Neural cell (in vitro differentiated cells): ENCODE data around the gene GMPR2. TPM values are rescaled to one million over a fixed set of nuclear protein-coding genes. Genes with fewer than 3 reads are reported as not detected.

Source experiments
- H2AFZ ChIP-seq: fragments of 200-600, 300-800 bp; sonication (generic), shearing (Covaris generic); 2 replicates; pipeline ENCODE4 v1.6.0; 2014; ENCODE audit warnings: low read depth, mild to moderate bottlenecking, antibody characterized with exemption, low read length, moderate library complexity
- H3F3A ChIP-seq: fragments of 200-600 bp; shearing (Covaris generic); 2 replicates; pipeline ENCODE4 v1.6.1; 2016; ENCODE audit warnings: mild to moderate bottlenecking, moderate library complexity, mixed read lengths, antibody characterized with exemption, low read length; ENCODE audit not compliant: insufficient read depth, poor library complexity, severe bottlenecking
- H3K27ac ChIP-seq: fragments of 200-600, 300-800 bp; sonication (generic), shearing (Covaris generic); 2 replicates; pipeline ENCODE4 v1.5.1; 2014; ENCODE audit warnings: mild to moderate bottlenecking, low read length, moderate library complexity
- H3K27me3 ChIP-seq: fragments of 300-800, 200-600 bp; sonication (generic), shearing (Covaris generic); 2 replicates; pipeline ENCODE4 v1.6.0; 2014; ENCODE audit warnings: mild to moderate bottlenecking, low read depth, low read length, moderate library complexity; ENCODE audit not compliant: insufficient read depth
- H3K36me3 ChIP-seq: fragments of 300-800, 200-600 bp; sonication (generic), shearing (Covaris generic); 2 replicates; pipeline ENCODE4 v1.5.1; 2014; ENCODE audit warnings: mild to moderate bottlenecking, antibody characterized with exemption, low read length, moderate library complexity; ENCODE audit not compliant: insufficient read depth
- H3K4me2 ChIP-seq: fragments of 300-800, 200-600 bp; sonication (generic), shearing (Covaris generic); 2 replicates; pipeline ENCODE4 v1.6.0; 2014; ENCODE audit warnings: mild to moderate bottlenecking, low read length
- H3K4me3 ChIP-seq: fragments of 300-800, 200-600 bp; sonication (generic), shearing (Covaris generic); 2 replicates; pipeline ENCODE4 v1.5.1; 2014; ENCODE audit warnings: mild to moderate bottlenecking, low read length, moderate library complexity
- H3K79me2 ChIP-seq: fragments of 200-600 bp; shearing (Covaris generic); replicated peaks from 2 replicates; pipeline ENCODE4 v1.6.0; 2014; ENCODE audit warnings: mild to moderate bottlenecking, low read length, moderate library complexity; ENCODE audit not compliant: insufficient read depth
- H3K9ac ChIP-seq: fragments of 300-800, 200-600 bp; sonication (generic), shearing (Covaris generic); 2 replicates; pipeline ENCODE4 v1.6.1; 2016; ENCODE audit warnings: mild to moderate bottlenecking, low read length, mixed read lengths
- H3K9me2 ChIP-seq: fragments of 200-600 bp; shearing (Covaris generic); 2 replicates; pipeline ENCODE4 v1.6.1; 2016; ENCODE audit warnings: mild to moderate bottlenecking, low read length, mixed read lengths; ENCODE audit not compliant: insufficient read depth
- H3K9me3 ChIP-seq: fragments of 200-600, 300-800 bp; sonication (generic), shearing (Covaris generic); 2 replicates; pipeline ENCODE4 v1.6.1; 2016; ENCODE audit warnings: mild to moderate bottlenecking, mixed run types, low read length, moderate library complexity, mixed read lengths
- H4K20me1 ChIP-seq: fragments of 200-600 bp; shearing (Covaris generic); 2 replicates; pipeline ENCODE4 v1.6.1; 2016; ENCODE audit warnings: mild to moderate bottlenecking, mixed run types; ENCODE audit not compliant: insufficient read depth
- CTCF ChIP-seq: fragments of 450-650 bp; IDR thresholded peaks from 2 replicates; pipeline ENCODE4 v1.5.1; 2014; ENCODE audit warnings: antibody characterized with exemption, mild to moderate bottlenecking, moderate library complexity; ENCODE audit not compliant: poor library complexity, severe bottlenecking
- EP300 ChIP-seq: fragments of 450-650 bp; conservative IDR thresholded peaks from 2 replicates; pipeline ENCODE4 v1.6.1; 2014; ENCODE audit warnings: antibody characterized with exemption, mild to moderate bottlenecking, moderate library complexity; ENCODE audit not compliant: poor library complexity, severe bottlenecking
- EZH2 ChIP-seq: fragments of 200-600, 300-800 bp; shearing (Covaris generic), sonication (generic); IDR thresholded peaks from 2 replicates; pipeline ENCODE4 v1.6.1; 2014; ENCODE audit warnings: antibody characterized with exemption, low read length, borderline replicate concordance, mild to moderate bottlenecking; ENCODE audit not compliant: insufficient read depth, poor library complexity, severe bottlenecking
- MXI1 ChIP-seq: fragments of 450-650 bp; conservative IDR thresholded peaks from 2 replicates; pipeline ENCODE4 v1.6.1; 2014; ENCODE audit warnings: antibody characterized with exemption, mild to moderate bottlenecking; ENCODE audit not compliant: poor library complexity, severe bottlenecking
- POLR2AphosphoS5 ChIP-seq: IDR thresholded peaks from 2 replicates; pipeline ENCODE4 v1.6.1; 2012
- RAD21 ChIP-seq: fragments of 450-650 bp; conservative IDR thresholded peaks from 2 replicates; pipeline ENCODE4 v1.6.1; 2014; ENCODE audit warnings: antibody characterized with exemption, mild to moderate bottlenecking, moderate library complexity
- SMC3 ChIP-seq: fragments of 450-650 bp; conservative IDR thresholded peaks from 2 replicates; pipeline ENCODE4 v1.6.1; 2014; ENCODE audit warnings: antibody characterized with exemption, mild to moderate bottlenecking, moderate library complexity; ENCODE audit not compliant: poor library complexity
- TAF1 ChIP-seq: IDR thresholded peaks from 2 replicates; pipeline ENCODE4 v1.6.1; 2012; ENCODE audit warnings: low read depth
- polyA plus RNA-seq: library from polyadenylated mRNA; depleted of rRNA; stranded (reverse); fragments of >200 nt; gene quantifications from 2 replicates; pipeline ENCODE4 v1.2.3, GENCODE V29; 2014
- TF ChIP-seq, protein P1 (sequence below): IDR thresholded peaks from 2 replicates; pipeline ENCODE4 v1.6.1; 2012; ENCODE audit warnings: borderline replicate concordance

GMPR2 gene
- polyA plus RNA-seq, 1 donor from 2014 or later, result 132 TPM

DNA sequence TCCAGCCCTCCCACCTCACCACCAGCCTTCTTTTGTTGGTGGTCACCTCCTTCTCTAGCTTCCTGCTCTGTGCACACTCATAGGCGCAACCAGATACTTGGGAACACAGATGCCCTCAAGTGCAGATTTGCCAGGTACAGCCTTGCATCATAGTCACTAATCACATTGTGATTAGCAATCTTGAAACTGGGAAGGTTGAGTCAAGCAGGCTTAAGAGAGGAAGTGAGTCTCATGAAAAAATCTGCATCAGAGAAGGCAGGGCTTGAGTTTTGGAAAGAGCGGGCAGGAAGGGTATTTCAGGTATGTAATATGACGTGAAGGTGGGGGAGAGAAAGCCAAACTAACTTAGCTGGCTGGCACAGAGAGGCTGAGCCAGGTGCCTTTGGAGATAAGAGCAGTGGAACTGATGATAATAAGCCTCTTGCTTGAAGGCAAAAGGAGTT lies 41.4 kb downstream of the GMPR2 start:
- no peak for TF ChIP-seq POLR2AphosphoS5
- no peak for TF ChIP-seq TAF1
- TF ChIP-seq MXI1, result no peak
- TF ChIP-seq CTCF, result no peak
- H3K27ac ChIP-seq, result no peak overlapping the region

DNA sequence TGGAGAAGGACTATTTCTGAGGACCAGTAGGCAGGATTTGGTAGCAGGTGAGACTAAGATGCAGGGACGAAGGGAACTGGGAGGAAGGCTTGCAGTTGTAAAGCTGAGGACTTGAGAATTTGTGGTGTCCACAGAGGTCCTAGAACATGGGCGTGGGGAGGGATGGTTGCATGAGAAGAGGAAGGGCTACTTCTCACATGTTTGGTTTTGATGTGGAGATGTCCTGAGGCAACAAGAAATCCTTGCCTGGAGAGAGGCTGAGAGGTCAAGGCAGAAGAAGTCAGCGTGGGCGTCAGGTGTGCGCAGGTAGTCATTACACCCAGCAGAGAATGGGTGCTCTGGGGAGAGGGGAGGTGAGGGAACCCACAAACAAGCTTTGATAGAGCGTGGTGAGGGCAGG lies 44.3 kb downstream of the GMPR2 start:
- no peaks in the 10 kb centered on the region for H4K20me1 ChIP-seq
- no peaks in the 10 kb centered on the region for H3K9me3 ChIP-seq
- H3K27ac ChIP-seq, result no peak overlapping the region
- H2AFZ ChIP-seq, result no peak overlapping the region
- H3K4me3 ChIP-seq, result no peak overlapping the region
- no peaks in the 10 kb centered on the region for H3K27me3 ChIP-seq
- H3K9me2 ChIP-seq, result no peaks in the 10 kb centered on the region
- no peak overlapping the region for H3K9ac ChIP-seq
- no peaks in the 10 kb centered on the region for H3F3A ChIP-seq
- TF ChIP-seq MXI1, result no peak
- TF ChIP-seq RAD21, result no peak
- TF ChIP-seq POLR2AphosphoS5, result no peak
- no peak for TF ChIP-seq SMC3
- TF ChIP-seq, protein P1, sequence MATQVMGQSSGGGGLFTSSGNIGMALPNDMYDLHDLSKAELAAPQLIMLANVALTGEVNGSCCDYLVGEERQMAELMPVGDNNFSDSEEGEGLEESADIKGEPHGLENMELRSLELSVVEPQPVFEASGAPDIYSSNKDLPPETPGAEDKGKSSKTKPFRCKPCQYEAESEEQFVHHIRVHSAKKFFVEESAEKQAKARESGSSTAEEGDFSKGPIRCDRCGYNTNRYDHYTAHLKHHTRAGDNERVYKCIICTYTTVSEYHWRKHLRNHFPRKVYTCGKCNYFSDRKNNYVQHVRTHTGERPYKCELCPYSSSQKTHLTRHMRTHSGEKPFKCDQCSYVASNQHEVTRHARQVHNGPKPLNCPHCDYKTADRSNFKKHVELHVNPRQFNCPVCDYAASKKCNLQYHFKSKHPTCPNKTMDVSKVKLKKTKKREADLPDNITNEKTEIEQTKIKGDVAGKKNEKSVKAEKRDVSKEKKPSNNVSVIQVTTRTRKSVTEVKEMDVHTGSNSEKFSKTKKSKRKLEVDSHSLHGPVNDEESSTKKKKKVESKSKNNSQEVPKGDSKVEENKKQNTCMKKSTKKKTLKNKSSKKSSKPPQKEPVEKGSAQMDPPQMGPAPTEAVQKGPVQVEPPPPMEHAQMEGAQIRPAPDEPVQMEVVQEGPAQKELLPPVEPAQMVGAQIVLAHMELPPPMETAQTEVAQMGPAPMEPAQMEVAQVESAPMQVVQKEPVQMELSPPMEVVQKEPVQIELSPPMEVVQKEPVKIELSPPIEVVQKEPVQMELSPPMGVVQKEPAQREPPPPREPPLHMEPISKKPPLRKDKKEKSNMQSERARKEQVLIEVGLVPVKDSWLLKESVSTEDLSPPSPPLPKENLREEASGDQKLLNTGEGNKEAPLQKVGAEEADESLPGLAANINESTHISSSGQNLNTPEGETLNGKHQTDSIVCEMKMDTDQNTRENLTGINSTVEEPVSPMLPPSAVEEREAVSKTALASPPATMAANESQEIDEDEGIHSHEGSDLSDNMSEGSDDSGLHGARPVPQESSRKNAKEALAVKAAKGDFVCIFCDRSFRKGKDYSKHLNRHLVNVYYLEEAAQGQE, result no peak
- TF ChIP-seq EZH2, result no peak
- TF ChIP-seq EP300, result no peak
- TF ChIP-seq CTCF, result no peak
- no peak for TF ChIP-seq TAF1
- no peaks in the 10 kb centered on the region for H3K36me3 ChIP-seq
- no peak overlapping the region for H3K4me2 ChIP-seq
- no peaks in the 10 kb centered on the region for H3K79me2 ChIP-seq

More for the DNA sequence above, 41.4 kb downstream of the GMPR2 start:
- Histone ChIP-seq H3K36me3 (no peaks in the 10 kb centered on the region), H3F3A (no peaks in the 10 kb centered on the region), H3K4me2 (no peak overlapping the region), H3K9ac (no peak overlapping the region), H3K4me3 (no peak overlapping the region), H2AFZ (no peak overlapping the region), H3K9me2 (no peaks in the 10 kb centered on the region), H3K9me3 (no peaks in the 10 kb centered on the region), H3K79me2 (no peaks in the 10 kb centered on the region), H3K27me3 (no peaks in the 10 kb centered on the region), H4K20me1 (no peaks in the 10 kb centered on the region)
